Thyroid gland (tissue), 4 donors: ENCODE data around the gene RFX1. TPM values are rescaled to one million over a fixed set of nuclear protein-coding genes. Genes with fewer than 3 reads are reported as not detected.
"Not testable (repeated sequence)": the region's sequence is repeated elsewhere in the genome, so short reads cannot be mapped to it uniquely, and the experiment has no call there.

Experiments
- DNase-seq, 2 donors: peaks; one replicate each; pipeline ENCODE4 v3.0.0-alpha.2; 2019
- H3K27ac ChIP-seq, 3 donors: fragments of 200-600 bp; sonication (generic); 1 replicate in 2 of 3; 2 replicates in 1 of 3; pipeline ENCODE4 v1.5.1; 2016 to 2019; ENCODE audit warnings: mild to moderate bottlenecking in 1 of 3, moderate library complexity in 1 of 3
- H3K27me3 ChIP-seq: fragments of 200-600 bp; sonication (generic); one replicate; pipeline ENCODE4 v1.5.1; 2019
- H3K36me3 ChIP-seq, 2 donors: fragments of 200-600 bp; sonication (generic); one replicate each; pipeline ENCODE4 v1.5.1; 2016 to 2019
- H3K4me1 ChIP-seq, 2 donors: fragments of 200-600 bp; sonication (generic); one replicate each; pipeline ENCODE4 v1.5.1; 2017 to 2019
- H3K4me3 ChIP-seq, 3 donors: fragments of 200-600 bp; sonication (generic); replicated peaks in 1 of 3; 1 replicate in 2 of 3; 2 replicates in 1 of 3; pipeline ENCODE4 v1.5.1; 2016; ENCODE audit warnings: mild to moderate bottlenecking in 1 of 3
- H3K9me3 ChIP-seq: fragments of 200-600 bp; sonication (generic); one replicate; pipeline ENCODE4 v1.5.1; 2017
- POLR2A ChIP-seq, 2 donors: fragments of 450-650 bp; IDR thresholded peaks; one replicate each; pipeline ENCODE4 v1.6.1; 2017; ENCODE audit warnings: antibody characterized with exemption in 2 of 2, mild to moderate bottlenecking in 2 of 2, moderate library complexity in 1 of 2
- WGBS, 2 donors: methylation state at CpG; one replicate each; pipeline ENCODE4 v1.1.5; 2017; 5-methylcytosine and 5-hydroxymethylcytosine counted together
- intact Hi-C: fragments of 100-400 bp; cut with DNase I; formaldehyde crosslinking; loops from one replicate; pipeline ENCODE4 v1.15.1; 2023
- total RNA-seq, 4 donors: library from RNA; depleted of rRNA; stranded (reverse); fragments of >200 nt; gene quantifications; one replicate each; pipeline ENCODE4 v1.2.3, GENCODE V29; 2016
- TF ChIP-seq, protein P1 (sequence below), 6 experiments: fragments of 200-600 bp in 3 of 6; fragments of 450-650 bp in 3 of 6; sonication (generic) in 3 of 6; IDR thresholded peaks; one replicate each; pipeline ENCODE4 v1.5.1; 2016 to 2019; ENCODE audit warnings: antibody characterized with exemption in 6 of 6, mild to moderate bottlenecking in 2 of 6, inconsistent platforms in 1 of 6, moderate library complexity in 1 of 6

The RFX1 gene
- total RNA-seq, 4 donors from 2014 or later, result 4.8 to 9.1 (median 9.1) TPM

DNA sequence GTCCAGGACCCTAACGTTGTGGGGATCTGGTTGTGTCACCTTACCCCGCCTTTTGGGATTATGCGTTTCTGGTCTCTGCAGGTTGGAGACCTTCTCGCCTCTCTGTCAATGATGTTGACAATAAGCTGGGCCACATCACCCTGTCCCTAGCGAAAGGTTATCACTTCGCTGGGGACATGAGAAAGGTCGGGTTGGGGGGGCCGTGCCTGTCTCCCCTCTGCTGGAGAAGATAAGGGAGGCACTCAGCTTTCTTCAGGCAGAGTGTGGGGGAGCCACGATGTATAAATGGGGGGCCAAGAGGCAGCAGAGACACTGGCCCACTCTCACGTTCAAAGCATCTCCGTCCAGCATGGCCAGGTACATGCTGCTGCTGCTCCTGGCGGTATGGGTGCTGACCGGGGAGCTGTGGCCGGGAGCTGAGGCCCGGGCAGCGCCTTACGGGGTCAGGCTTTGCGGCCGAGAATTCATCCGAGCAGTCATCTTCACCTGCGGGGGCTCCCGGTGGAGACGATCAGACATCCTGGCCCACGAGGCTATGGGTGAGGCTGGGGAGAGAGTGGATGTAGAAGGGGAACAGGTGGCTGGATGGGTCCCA, 21.8 kb upstream of the RFX1 start, which contains the start of gene RLN3:
TSS of gene RLN3 (plus strand) at position 293 of the 595 bp plus-strand sequence. CDS start at position 350, 57 bp downstream.
- intact Hi-C loops, result no loop called here
- Histone ChIP-seq H3K4me1 (peaks cover 9 to 10% of the 10 kb centered on the region in 2 donors), H3K27me3 (no peaks in the 10 kb centered on the region), H3K4me3 (no peak within 1 kb of the TSS), H3K36me3 (no peaks in the 10 kb centered on the region), H3K9me3 (no peaks in the 10 kb centered on the region), H3K27ac (no peak within 1 kb of the TSS)
- 78 to 81% methylated on average over 22 to 24 of the region's 24 CpGs for WGBS, 2 donors
- no peak for TF ChIP-seq POLR2A (IDR thresholded peaks at IDR 0.05)
- TF ChIP-seq, protein P1, sequence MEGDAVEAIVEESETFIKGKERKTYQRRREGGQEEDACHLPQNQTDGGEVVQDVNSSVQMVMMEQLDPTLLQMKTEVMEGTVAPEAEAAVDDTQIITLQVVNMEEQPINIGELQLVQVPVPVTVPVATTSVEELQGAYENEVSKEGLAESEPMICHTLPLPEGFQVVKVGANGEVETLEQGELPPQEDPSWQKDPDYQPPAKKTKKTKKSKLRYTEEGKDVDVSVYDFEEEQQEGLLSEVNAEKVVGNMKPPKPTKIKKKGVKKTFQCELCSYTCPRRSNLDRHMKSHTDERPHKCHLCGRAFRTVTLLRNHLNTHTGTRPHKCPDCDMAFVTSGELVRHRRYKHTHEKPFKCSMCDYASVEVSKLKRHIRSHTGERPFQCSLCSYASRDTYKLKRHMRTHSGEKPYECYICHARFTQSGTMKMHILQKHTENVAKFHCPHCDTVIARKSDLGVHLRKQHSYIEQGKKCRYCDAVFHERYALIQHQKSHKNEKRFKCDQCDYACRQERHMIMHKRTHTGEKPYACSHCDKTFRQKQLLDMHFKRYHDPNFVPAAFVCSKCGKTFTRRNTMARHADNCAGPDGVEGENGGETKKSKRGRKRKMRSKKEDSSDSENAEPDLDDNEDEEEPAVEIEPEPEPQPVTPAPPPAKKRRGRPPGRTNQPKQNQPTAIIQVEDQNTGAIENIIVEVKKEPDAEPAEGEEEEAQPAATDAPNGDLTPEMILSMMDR (IDR thresholded peaks at IDR 0.05), result no peak
- DNase-seq, result no peak

DNA sequence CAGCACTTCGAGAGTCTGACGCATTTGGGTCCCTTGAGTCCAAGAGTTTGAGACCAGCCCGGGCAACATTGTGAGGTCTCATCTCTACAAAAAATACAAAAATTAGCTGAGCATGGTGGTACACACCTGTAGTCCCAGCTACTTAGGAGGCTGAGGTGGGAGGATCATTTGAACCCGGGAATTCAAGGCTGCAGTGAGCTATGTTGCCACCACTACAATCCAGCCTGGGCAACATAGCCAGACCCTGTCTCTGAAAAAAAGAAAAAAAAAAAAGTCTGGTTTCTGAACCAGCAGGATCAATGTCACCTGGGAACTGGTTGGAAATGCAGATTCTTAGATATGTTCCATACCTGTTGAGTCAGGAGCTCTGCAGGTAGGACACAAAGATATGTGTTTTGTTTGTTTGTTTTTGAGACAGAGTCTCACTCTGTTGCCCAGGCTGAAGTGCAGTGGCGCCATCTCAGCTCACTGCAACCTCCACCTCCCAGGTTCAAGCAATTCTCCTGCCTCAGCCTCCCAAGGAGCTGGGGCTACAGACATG, 20.6 kb upstream of the RFX1 start:
- WGBS, 2 donors, result 91 to 98% methylated on average over 5 of the region's 5 CpGs

DNA sequence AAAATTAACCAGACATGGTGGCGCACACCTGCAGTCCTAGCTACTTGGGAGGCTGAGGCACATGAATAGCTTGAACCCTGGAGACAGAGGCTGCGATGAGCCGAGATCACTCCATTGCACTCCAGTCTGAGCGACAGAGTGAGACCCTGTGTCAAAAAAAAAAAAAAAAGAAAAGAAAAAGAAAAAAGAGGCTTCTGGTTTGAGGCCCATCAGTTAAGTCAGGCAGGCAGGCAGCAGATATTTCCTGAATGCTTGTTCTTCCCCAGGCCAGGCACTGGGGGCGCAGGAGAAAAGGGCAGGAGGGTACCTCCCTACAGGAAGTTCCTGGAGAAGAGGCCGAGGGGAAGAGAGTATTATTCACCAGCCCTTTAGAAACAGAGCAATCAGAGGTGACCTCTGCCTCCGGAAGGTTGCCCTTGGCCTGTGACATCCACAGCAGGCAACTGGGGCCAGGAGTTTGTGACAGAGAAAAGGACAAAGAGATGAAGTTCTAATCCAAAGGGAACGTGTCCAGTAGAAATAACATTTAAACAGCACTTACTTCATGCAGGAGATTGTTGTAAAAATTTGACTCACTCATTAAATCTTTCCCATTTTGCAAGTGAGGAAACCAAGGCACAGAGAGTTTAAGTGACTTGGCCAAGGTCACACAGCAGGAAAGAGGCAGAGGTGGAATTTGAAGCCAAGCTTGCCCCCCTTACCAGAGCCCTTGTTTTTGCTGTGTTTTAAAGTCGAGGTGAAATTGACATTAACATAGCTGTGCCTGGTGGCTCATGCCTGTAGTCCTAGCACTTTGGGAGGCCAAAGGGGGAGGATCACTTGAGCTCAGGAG, 17.5 kb upstream of the RFX1 start:
- DNase-seq, result peak; percentile 36 to 41
- H3K4me3 ChIP-seq, result no peak overlapping the region
- intact Hi-C loops, result no loop called here
- TF ChIP-seq, protein P1 (IDR thresholded peaks at IDR 0.05), result peak in 3 of 6 experiments; percentile 14 to 42 (median 40)
- no peak for TF ChIP-seq POLR2A (IDR thresholded peaks at IDR 0.05)
- no peaks in the 10 kb centered on the region for H3K9me3 ChIP-seq
- no peaks in the 10 kb centered on the region for H3K27me3 ChIP-seq
- peaks cover 0 to 4% of the 10 kb centered on the region in 2 donors for H3K4me1 ChIP-seq
- no peak overlapping the region for H3K27ac ChIP-seq
- no peaks in the 10 kb centered on the region for H3K36me3 ChIP-seq
- WGBS, 2 donors, result 57 to 64% methylated on average over 9 of the region's 9 CpGs

More for the DNA sequence above, 20.6 kb upstream of the RFX1 start:
- intact Hi-C loops, H3K36me3 ChIP-seq, H3K9me3 ChIP-seq, H3K27ac ChIP-seq, H3K27me3 ChIP-seq, DNase-seq, H3K4me3 ChIP-seq: not testable (repeated sequence)
- H3K4me1 ChIP-seq, result peaks cover 4 to 10% of the 10 kb centered on the region in 2 donors

- Histone ChIP-seq H3K9me3 (no peaks in the 10 kb centered on the region), H3K4me3 (no peak overlapping the region), H3K4me1 (peaks cover 0 to 4% of the 10 kb centered on the region in 2 donors), H3K27ac (no peak overlapping the region), H3K27me3 (no peaks in the 10 kb centered on the region), H3K36me3 (no peaks in the 10 kb centered on the region)
- DNase-seq, result no peak
- WGBS, 2 donors, result 67 to 74% methylated on average over 4 of the region's 4 CpGs
- TF ChIP-seq, protein P1 (IDR thresholded peaks at IDR 0.05), result no peak
- TF ChIP-seq POLR2A (IDR thresholded peaks at IDR 0.05), result no peak
- intact Hi-C loops, result no loop called here
These were observed 16.3 kb upstream of the RFX1 start for GRCh38 chr19:14022469-14022868.

DNA sequence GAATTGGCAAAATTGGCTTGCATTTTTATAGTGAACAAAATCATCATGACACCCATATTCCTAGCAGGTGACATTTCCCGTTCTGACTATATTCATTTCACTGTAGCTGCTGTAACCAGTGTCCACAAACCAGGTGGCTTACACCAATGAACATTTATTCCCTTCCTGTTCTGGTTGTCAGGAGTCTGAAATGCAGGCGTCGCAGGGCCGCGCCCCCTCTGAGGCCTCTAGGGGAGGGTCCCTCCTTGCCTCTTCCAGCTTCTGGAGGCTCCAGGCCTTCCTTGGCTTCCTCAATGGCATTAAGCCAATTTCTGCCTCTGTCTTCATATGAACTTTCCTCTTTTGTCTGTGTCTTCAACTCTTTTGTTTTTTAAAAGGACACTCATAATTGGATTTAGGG, 15.4 kb upstream of the RFX1 start:
- Histone ChIP-seq H3K4me3 (no peak overlapping the region), H3K4me1 (peaks cover 0 to 4% of the 10 kb centered on the region in 2 donors), H3K9me3 (no peaks in the 10 kb centered on the region), H3K27me3 (no peaks in the 10 kb centered on the region), H3K36me3 (no peaks in the 10 kb centered on the region), H3K27ac (no peak overlapping the region)
- no peak for DNase-seq
- intact Hi-C loops, result no loop called here
- no peak for TF ChIP-seq POLR2A (IDR thresholded peaks at IDR 0.05)
- TF ChIP-seq, protein P1 (IDR thresholded peaks at IDR 0.05), result no peak
- WGBS, 2 donors, result 65 to 77% methylated on average over 5 of the region's 5 CpGs

GRCh38 chr19:14019739-14020138, 13.6 kb upstream of the RFX1 start:
- DNase-seq, H3K9me3 ChIP-seq, H3K36me3 ChIP-seq, H3K27ac ChIP-seq, intact Hi-C loops, H3K27me3 ChIP-seq, H3K4me1 ChIP-seq, H3K4me3 ChIP-seq: not testable (repeated sequence)
- WGBS, 2 donors, result 74 to 92% methylated on average over 3 of the region's 3 CpGs
